ENCODE results near the gene CAPG.

DNA sequence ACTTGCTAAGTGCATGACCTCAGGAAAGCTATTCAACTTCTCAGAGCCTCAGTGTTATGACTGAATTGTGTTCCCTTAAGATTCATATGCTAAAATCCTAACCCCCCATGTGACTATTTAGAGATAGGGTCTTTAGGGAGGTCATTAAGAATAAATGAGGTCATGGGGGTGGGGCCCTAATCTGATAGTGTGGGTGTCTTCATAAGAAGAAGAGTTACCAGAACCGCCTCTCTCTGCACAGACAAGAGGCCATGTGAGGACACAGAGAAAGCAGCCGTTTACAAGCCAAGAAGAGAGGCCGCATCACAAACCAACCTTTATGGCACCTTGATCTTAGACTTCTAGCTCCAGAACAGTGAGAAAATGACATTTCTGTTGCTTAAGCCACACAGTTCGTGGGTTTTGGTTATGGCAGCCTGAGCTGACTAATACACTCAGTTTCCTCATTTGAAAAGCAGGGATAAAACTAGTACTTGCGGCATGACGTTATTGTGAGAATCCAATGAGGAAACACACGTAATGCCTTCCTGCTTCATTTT, 18.2 kb upstream of the CAPG start:
- TF ChIP-seq GATA2 (IDR thresholded peaks at IDR 0.05; ENCODE audit: low read depth, low read length) (no peak), GATA3 (IDR thresholded peaks at IDR 0.05; ENCODE audit: low read depth, low read length) (no peak)
